ENCODE measurements around the gene LYRM9. TPM values are rescaled to one million over a fixed set of nuclear protein-coding genes. Genes with fewer than 3 reads are reported as not detected.
"Not testable (repeated sequence)": the region's sequence is repeated elsewhere in the genome, so short reads cannot be mapped to it uniquely, and the experiment has no call there.

Gene LYRM9
- total RNA-seq, 2 donors from 2014 or later: 9.1 to 11.6 TPM

DNA sequence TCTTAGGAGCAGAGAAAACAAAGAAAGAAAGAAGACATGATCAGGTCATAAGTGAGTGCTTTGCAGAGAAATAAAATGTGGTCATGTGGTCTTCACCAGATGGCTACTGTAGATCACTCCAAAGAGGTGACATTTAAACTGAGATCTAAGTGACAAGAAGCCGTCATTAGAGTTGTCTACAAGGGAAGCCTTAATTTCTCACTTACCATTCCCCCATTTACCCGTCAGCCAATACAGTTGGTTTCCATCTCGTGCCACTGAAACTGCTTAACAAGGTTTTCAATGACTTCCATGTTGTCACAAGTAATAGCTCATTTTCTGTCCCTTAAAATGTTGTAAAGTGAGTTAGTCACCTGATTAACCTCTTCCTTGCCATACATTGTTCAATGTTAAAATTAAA lies 6.4 kb upstream of the LYRM9 start:
- H3K4me3 Mint-ChIP-seq: no peak overlapping the region
- ATAC-seq (no peak), DNase-seq (no peak)
- H3K4me1 Mint-ChIP-seq: no peaks in the 10 kb centered on the region
- peaks cover 2% of the 10 kb centered on the region for H3K36me3 Mint-ChIP-seq (ENCODE audit: low read depth)
- peaks cover 55% of the 10 kb centered on the region for H3K27me3 Mint-ChIP-seq
- H3K9me3 ChIP-seq (ENCODE audit: control insufficient read depth, low read length, poor library complexity, severe bottlenecking): no peaks in the 10 kb centered on the region
- no peak overlapping the region for H3K27ac Mint-ChIP-seq

DNA sequence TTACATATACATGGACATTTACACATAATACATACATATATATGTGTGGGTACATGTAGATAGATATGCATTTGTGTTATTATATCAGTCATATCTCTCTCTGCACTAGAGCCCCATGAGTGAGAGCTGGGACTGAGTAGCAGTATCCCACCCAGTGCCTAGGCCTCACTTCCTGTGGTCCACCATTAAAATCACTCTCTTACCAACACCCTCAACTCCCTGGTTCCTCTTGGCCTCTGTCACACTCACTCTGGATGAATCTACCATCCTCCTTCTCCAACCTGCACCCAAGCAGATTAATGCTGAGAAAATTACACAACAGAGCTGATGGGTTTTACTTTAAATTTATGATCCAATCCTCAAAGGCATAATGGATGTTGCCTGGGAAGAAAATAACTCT lies 4.9 kb upstream of the LYRM9 start:
- H3K4me1 Mint-ChIP-seq: no peaks in the 10 kb centered on the region
- peaks cover 51% of the 10 kb centered on the region for H3K27me3 Mint-ChIP-seq
- H3K9me3 ChIP-seq (ENCODE audit: control insufficient read depth, low read length, poor library complexity, severe bottlenecking): no peaks in the 10 kb centered on the region
- DNase-seq (no peak), ATAC-seq (no peak)
- H3K4me3 Mint-ChIP-seq: no peak overlapping the region
- H3K36me3 Mint-ChIP-seq (ENCODE audit: low read depth): peaks cover 2% of the 10 kb centered on the region
- H3K27ac Mint-ChIP-seq: no peak overlapping the region

DNA sequence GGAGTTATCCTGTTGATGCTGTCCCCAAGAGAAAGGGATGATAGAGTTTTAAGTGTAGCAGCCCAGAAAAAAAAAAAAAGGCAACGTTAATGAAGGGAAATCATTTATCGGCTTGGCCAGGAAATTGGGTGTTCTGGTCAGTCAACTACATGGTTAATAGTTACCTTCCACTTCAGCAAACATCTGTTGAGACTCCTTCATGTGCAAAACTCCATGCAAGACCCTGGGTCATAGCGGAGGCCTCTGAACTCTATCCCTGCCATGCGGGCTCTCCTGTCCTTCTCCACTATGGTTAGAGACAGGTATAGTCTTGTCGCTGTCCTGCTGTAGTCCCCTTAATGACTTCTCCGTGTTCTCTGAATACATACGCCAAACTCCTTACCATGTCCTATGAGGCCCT lies 3.5 kb upstream of the LYRM9 start:
- Mint-ChIP-seq H3K4me1 (peaks cover 4% of the 10 kb centered on the region), H3K27me3 (peaks cover 48% of the 10 kb centered on the region), H3K36me3 (ENCODE audit: low read depth) (peaks cover 2% of the 10 kb centered on the region), H3K4me3 (no peak overlapping the region), H3K27ac (no peak overlapping the region)
- no peak for ATAC-seq
- no peaks in the 10 kb centered on the region for H3K9me3 ChIP-seq (ENCODE audit: control insufficient read depth, low read length, poor library complexity, severe bottlenecking)
- DNase-seq: no peak

DNA sequence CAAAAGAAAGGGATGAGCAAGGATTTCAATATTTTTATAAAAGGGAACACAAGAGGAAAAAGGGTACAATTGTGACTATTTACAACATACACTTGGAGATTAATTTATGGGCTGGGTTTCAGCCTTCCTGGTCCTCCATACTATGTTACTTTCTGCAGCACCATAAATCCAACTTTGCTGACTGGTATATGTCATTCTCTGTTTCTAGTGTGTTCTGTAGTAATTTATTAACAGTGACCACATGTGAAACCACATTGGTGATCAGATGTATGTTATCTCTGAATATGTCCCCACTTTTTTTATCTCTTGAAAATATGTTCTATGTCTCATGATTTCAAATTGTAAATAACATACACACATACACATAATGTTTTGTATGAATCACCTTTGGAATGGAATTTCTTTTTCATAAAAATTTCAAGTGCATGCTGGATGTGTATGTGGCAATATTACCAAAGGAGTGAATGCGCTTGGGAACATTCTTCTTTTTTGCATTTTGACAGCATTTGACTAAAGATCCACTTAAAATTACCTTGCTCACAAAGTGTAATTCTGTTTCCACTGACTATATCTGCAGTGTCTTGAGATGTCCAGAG lies 2.9 kb upstream of the LYRM9 start:
- ATAC-seq (no peak), DNase-seq (no peak)
- Mint-ChIP-seq H3K27ac (no peak overlapping the region), H3K4me3 (no peak overlapping the region), H3K36me3 (ENCODE audit: low read depth) (peaks cover 2% of the 10 kb centered on the region), H3K4me1 (peaks cover 6% of the 10 kb centered on the region), H3K27me3 (peaks cover 48% of the 10 kb centered on the region)
- H3K9me3 ChIP-seq (ENCODE audit: control insufficient read depth, low read length, poor library complexity, severe bottlenecking): no peaks in the 10 kb centered on the region

DNA sequence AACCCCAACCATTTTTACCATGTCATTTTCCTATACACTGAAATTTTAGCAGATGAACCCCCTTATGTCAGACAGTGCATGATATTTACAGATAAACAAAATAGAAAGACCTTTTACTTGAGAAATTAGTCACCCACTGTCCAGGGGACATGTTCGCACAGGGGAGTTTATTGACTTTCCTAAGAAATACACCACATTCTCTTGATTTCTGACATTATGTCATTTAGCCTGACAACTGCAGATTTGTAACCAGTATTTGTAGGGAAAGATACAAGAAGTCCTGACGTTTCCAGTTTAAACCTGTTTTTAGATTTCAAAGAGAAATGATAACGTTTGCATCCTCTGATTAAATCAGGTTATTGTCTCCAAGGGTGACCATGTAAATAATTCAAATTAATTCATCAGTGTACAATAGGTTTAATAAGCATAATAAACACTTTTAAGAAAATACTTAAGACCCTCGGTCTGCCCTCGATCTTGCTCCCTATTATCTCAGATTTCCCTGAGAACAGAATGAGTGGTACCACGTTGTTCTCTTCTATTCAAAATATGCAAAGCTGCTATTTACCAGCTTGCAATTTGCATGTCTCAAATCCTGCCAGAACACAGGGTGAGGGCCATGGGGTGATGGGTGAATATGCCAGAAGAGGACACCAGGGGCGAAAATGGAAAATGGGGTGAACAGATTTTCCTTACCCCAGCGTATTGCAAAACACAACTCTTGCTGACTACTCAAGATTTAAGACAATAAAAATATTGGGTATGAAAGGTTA lies 2.1 kb upstream of the LYRM9 start:
- Mint-ChIP-seq H3K36me3 (ENCODE audit: low read depth) (peaks cover 2% of the 10 kb centered on the region), H3K27me3 (peaks cover 48% of the 10 kb centered on the region), H3K4me3 (no peak overlapping the region), H3K4me1 (peaks cover 6% of the 10 kb centered on the region), H3K27ac (no peak overlapping the region)
- DNase-seq: no peak
- no peaks in the 10 kb centered on the region for H3K9me3 ChIP-seq (ENCODE audit: control insufficient read depth, low read length, poor library complexity, severe bottlenecking)
- ATAC-seq: no peak

DNA sequence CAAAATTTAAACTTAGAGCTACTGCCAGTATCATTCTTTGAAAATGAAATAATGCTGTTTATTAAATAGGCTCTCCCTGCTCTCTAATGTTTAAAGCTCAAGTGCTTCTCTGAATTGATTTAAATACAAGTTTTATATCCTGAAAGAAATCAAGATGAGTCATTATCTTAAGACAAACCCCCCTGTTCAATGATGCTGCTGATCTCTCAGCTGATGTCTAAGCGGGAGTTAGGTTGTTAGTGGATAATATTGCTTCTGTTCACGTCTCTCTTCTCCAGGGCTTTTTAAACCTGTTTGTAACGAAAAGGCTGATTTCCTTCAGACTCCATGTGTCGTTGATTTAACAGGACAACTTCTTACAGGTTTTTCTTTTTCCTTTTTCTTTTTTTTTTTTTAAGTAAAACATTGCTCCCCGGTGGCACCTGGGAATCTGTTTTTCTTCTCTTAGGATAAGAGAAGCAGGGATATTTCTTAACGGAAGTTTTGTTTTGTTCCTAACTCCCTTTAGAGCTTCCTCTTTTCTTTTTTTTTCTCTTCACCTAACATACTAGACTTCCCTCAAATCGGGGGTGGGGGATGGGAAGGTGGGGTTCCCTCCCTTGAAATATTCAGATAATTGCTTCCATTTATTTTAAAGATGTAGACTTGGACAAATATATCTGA lies 807 bp upstream of the LYRM9 start:
- Mint-ChIP-seq H3K27ac (peak overlapping the region; percentile 21), H3K27me3 (peaks cover 44% of the 10 kb centered on the region), H3K4me3 (peak overlapping the region; percentile 90), H3K4me1 (peaks cover 9% of the 10 kb centered on the region), H3K36me3 (ENCODE audit: low read depth) (peaks cover 2% of the 10 kb centered on the region)
- ATAC-seq: no peak
- H3K9me3 ChIP-seq (ENCODE audit: control insufficient read depth, low read length, poor library complexity, severe bottlenecking): no peaks in the 10 kb centered on the region
- no peak for DNase-seq

DNA sequence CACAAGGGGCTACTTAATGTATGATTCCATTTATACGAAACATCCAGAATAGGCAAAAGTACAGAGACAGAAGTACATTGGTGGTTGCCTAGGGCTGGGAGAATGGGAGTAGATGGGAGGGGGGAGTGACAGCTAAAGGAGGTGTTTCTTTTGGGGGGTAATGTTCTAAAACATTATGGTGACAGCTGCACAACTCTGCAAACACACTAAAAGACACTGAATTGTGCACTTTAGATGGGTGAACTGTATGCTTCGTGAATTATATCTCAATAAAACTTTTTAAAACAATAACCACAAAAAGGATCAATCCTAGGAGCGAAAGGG lies 661 bp downstream of the LYRM9 start:
- no peak for ATAC-seq
- H3K36me3 Mint-ChIP-seq (ENCODE audit: low read depth): no peaks in the 10 kb centered on the region

DNA sequence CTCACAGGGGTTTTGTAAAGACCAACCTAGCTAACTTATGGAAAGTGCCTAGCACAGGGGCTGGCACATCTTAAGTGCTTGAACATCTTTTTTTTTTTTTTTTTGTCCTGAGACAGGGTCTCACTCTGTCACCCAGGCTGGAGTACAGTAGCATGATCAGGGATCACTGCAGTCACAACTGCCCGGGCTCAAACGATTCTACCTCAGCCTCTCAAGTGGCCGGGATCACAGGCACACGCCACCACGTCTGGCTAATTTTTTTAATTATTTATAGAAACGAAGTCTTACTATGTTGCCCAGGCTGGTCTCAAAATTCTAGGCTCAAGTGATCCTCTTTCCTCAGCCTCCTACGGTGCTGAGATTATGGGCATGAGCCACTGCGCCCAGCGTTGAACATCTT lies 1.3 kb downstream of the LYRM9 start:
- no peaks in the 10 kb centered on the region for H3K36me3 Mint-ChIP-seq (ENCODE audit: low read depth)
- peak overlapping the region; percentile 45 for H3K27ac Mint-ChIP-seq
- ATAC-seq (no peak), DNase-seq (no peak)
- no peak overlapping the region for H3K4me3 Mint-ChIP-seq
- peaks cover 14% of the 10 kb centered on the region for H3K4me1 Mint-ChIP-seq
- H3K9me3 ChIP-seq (ENCODE audit: control insufficient read depth, low read length, poor library complexity, severe bottlenecking): no peaks in the 10 kb centered on the region
- peaks cover 26% of the 10 kb centered on the region for H3K27me3 Mint-ChIP-seq

More for the DNA sequence above, 661 bp downstream of the LYRM9 start:
- no peaks in the 10 kb centered on the region for H3K9me3 ChIP-seq (ENCODE audit: control insufficient read depth, low read length, poor library complexity, severe bottlenecking)
- Mint-ChIP-seq H3K4me3 (peak overlapping the region; percentile 90), H3K27me3 (peaks cover 33% of the 10 kb centered on the region), H3K27ac (no peak overlapping the region), H3K4me1 (peaks cover 11% of the 10 kb centered on the region)
- no peak for DNase-seq

DNA sequence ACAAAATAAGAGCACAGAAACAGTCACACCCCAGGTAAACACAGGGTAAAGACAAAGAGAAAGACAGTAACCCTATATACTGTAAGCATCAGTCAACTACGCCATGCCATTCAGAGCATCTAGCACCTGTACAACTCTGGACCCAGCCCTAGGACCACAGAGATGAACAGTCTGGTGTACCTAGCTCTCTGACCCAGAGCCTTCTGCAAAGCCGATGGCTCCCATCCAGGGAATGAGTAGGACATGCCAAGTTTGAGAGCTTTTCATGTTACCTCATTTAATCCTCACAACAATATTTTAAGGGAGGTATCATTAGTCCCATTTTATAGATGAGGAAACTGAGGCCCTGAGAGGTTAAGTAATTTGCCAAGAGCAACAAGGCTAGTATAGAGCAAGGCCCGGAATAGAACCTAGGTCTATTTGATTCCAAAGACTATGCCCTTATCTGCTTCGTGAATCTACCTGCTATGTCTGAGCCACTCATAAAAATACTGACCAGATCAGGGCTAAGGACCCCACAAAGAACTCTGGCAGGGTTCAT lies 3.4 kb downstream of the LYRM9 start:
- peaks cover 17% of the 10 kb centered on the region for H3K4me1 Mint-ChIP-seq
- H3K9me3 ChIP-seq (ENCODE audit: control insufficient read depth, low read length, poor library complexity, severe bottlenecking): no peaks in the 10 kb centered on the region
- H3K4me3 Mint-ChIP-seq: no peak overlapping the region
- ATAC-seq (no peak), DNase-seq (no peak)
- H3K36me3 Mint-ChIP-seq (ENCODE audit: low read depth): no peaks in the 10 kb centered on the region
- peaks cover 7% of the 10 kb centered on the region for H3K27me3 Mint-ChIP-seq
- no peak overlapping the region for H3K27ac Mint-ChIP-seq

DNA sequence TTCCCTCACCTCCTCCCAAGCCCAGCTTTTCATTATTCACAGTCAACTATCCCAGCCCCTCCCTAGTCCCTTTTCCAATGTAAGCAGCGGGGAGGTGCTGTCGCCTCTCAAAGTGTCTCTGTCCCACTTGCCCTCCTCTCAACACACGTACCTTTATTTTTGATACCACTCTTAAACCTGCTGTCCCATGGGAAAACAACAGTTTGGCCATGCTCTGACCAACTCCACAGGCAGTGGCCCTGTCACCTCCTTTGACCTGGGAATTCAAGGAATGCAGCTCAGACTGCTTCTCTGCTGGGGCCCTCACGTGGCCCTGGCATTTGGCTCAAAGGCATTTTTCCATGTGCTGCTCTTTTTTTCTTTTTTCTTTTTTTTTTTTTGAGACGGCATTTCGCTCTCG lies 4.2 kb downstream of the LYRM9 start:
- Mint-ChIP-seq H3K36me3 (ENCODE audit: low read depth) (no peaks in the 10 kb centered on the region), H3K4me1 (peaks cover 17% of the 10 kb centered on the region), H3K27me3 (peaks cover 7% of the 10 kb centered on the region), H3K27ac (no peak overlapping the region), H3K4me3 (no peak overlapping the region)
- H3K9me3 ChIP-seq (ENCODE audit: control insufficient read depth, low read length, poor library complexity, severe bottlenecking): no peaks in the 10 kb centered on the region
- no peak for DNase-seq
- no peak for ATAC-seq

DNA sequence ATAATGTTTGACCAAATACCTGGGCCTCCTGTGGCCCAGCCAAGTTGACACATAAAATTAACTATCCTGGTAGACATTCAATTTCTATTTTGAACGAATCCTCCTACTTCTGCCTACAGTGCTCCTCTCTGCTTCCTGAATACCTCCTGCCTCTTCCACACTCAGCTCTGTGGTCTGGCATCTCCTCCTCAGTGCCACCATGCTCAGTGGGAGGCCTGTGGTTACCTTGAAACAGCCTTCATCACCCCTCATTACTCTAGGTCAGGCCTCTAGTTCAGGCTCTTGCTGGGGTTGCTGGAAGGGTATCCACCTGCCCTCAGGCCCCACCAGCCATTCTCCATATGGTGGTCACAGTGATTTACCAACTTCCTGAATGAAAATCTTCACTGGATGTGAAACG lies 5.1 kb downstream of the LYRM9 start:
- H3K27ac Mint-ChIP-seq: no peak overlapping the region

DNA sequence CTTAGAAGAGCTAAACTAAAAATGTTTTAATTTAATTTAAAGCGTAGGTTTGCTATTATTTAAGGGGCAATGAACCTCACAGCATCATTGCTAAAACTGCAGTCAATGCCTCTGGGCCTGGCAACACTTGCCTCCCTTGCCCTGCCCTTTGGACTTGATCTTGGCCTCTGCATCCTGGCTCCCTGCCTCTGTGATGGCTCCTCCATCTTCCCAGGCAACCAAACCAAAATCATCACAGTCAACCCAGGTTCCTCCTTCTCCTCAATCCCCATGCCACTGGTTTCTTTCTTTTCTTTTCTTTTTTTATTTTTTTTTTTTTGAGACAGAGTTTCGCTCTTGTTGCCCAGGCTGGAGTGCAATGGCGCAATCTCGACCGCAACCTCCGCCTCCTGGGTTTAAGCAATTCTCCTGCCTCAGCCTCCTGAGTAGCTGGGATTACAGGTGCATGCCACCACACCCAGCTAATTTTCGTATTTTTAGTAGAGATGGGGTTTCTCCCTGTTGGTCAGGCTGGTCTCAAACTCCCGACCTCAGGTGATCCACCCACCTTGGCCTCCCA lies 6.7 kb downstream of the LYRM9 start:
- peaks cover 12% of the 10 kb centered on the region for H3K4me1 Mint-ChIP-seq
- not testable (repeated sequence) for H3K9me3 ChIP-seq (ENCODE audit: control insufficient read depth, low read length, poor library complexity, severe bottlenecking); H3K4me3 Mint-ChIP-seq; H3K27me3 Mint-ChIP-seq; DNase-seq; ATAC-seq; H3K36me3 Mint-ChIP-seq (ENCODE audit: low read depth)
- H3K27ac Mint-ChIP-seq: peak overlapping the region; percentile 5

More for the DNA sequence above, 5.1 kb downstream of the LYRM9 start:
- Mint-ChIP-seq H3K36me3 (ENCODE audit: low read depth) (no peaks in the 10 kb centered on the region), H3K4me1 (peaks cover 17% of the 10 kb centered on the region), H3K27me3 (peaks cover 7% of the 10 kb centered on the region), H3K4me3 (no peak overlapping the region)
- ATAC-seq: no peak
- H3K9me3 ChIP-seq (ENCODE audit: control insufficient read depth, low read length, poor library complexity, severe bottlenecking): no peaks in the 10 kb centered on the region
- DNase-seq: no peak

DNA sequence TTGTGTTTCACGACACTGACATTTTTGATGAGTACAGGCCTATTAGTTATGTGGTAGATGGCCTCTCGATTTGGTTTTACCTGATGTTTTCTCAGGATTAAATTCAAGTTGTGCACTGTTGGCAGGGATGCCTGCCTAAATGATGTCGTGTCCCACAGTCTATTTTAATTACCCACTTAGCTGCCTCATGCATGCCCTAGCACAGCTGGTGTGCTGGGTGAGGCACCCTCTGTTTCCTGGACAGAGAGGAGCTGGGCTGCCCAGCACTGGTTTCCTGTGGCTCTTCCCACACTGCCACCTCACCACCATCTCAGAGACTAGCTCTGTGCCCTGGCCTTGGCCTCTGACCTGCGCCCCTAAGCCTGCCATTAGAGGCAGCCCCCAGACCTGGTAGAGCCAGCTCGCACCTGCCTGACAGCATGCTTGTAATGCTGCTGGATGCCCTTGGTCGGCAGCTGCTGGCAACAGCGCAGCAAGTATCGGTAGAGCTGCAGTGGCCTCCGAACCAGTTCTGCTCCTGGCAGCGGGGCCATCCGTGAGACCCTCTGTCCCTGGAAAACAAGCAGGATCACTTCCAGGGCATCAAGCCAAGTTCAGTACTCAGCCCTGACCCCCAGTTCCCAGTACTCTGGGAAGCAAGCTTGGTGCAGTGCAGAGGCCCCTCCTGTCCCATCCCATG lies 10.9 kb downstream of the LYRM9 start:
- peaks cover 15% of the 10 kb centered on the region for H3K4me1 Mint-ChIP-seq

More for the DNA sequence above, 10.9 kb downstream of the LYRM9 start:
- Mint-ChIP-seq H3K27ac (no peak overlapping the region), H3K36me3 (ENCODE audit: low read depth) (no peaks in the 10 kb centered on the region), H3K27me3 (peaks cover 7% of the 10 kb centered on the region), H3K4me3 (no peak overlapping the region)
- H3K9me3 ChIP-seq (ENCODE audit: control insufficient read depth, low read length, poor library complexity, severe bottlenecking): no peaks in the 10 kb centered on the region
- no peak for DNase-seq
- no peak for ATAC-seq
